Measurements from ENCODE around the gene MIEF2. TPM values are rescaled to one million over a fixed set of nuclear protein-coding genes. Genes with fewer than 3 reads are reported as not detected.

The MIEF2 gene
- total RNA-seq, 1 donor from 2014 or later = 12.2 TPM

DNA sequence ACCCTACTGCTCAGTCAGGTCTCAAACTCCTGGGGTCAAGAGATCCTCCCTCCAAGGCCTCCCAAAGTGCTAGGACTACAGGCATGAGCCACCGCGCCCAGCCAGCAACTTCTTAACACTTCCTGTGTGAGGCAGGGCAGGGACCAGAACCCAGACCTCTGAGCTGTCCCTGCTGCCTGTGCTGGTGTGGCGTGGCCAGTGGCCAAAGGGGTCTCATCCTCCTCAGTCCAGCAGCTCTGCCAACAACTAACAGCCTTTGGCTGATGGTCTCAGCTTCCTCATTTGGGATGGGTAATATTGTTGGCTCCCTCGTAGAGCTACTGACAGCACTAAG is 36.4 kb upstream of the MIEF2 start:
- H3K27ac Mint-ChIP-seq (ENCODE audit: unreplicated experiment) = peak overlapping the region; percentile 100
- peaks cover 43% of the 10 kb centered on the region for H3K4me1 Mint-ChIP-seq
- no peak for DNase-seq (ENCODE audit: low read depth, low spot score)
- H3K36me3 Mint-ChIP-seq (ENCODE audit: low read depth) = no peaks in the 10 kb centered on the region
- H3K27me3 Mint-ChIP-seq (ENCODE audit: low read depth) = no peaks in the 10 kb centered on the region
- peak overlapping the region; percentile 96 for H3K4me3 Mint-ChIP-seq
- no peaks in the 10 kb centered on the region for H3K9me3 Mint-ChIP-seq
- TF ChIP-seq, protein P1, sequence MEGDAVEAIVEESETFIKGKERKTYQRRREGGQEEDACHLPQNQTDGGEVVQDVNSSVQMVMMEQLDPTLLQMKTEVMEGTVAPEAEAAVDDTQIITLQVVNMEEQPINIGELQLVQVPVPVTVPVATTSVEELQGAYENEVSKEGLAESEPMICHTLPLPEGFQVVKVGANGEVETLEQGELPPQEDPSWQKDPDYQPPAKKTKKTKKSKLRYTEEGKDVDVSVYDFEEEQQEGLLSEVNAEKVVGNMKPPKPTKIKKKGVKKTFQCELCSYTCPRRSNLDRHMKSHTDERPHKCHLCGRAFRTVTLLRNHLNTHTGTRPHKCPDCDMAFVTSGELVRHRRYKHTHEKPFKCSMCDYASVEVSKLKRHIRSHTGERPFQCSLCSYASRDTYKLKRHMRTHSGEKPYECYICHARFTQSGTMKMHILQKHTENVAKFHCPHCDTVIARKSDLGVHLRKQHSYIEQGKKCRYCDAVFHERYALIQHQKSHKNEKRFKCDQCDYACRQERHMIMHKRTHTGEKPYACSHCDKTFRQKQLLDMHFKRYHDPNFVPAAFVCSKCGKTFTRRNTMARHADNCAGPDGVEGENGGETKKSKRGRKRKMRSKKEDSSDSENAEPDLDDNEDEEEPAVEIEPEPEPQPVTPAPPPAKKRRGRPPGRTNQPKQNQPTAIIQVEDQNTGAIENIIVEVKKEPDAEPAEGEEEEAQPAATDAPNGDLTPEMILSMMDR (conservative IDR thresholded peaks at IDR 0.05) = no peak

DNA sequence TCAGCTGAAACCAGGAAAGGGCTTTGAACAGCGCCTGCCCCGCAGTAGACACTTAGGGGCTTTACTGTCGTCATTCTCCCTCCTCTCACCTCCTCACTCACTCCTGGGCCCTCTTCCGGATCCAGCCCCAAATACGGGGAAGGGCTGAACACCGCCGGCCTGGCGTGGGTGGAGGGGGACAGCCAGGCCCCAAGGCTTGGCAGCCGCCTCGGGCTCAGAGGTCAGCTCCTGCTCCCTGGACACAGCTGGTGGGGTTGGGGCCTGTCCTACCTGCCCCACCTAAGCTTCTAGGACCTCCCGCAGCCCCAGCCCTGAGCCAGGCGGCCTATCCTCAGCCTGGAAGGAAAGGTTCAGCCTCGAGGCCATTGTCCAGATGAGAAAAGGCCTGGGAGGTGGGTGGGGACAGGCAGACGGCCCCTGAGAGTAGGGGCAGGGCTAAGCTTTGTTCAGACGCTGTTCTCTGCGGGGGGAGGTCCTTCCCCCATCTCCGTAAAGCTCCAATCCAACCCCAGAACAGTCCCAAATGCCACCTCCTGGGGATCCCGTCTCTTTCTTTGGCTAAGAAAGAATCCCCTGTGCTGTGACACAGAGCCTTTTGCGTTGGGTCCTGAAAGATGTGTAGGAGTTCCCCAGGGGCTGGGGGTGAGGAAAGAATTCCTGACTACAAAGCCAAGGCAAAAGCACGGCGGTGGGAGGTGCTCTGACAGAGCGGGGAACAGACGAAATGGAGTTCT is 35.9 kb upstream of the MIEF2 start:
- peak overlapping the region; percentile 100 for H3K27ac Mint-ChIP-seq (ENCODE audit: unreplicated experiment)
- H3K9me3 Mint-ChIP-seq = no peaks in the 10 kb centered on the region
- peaks cover 47% of the 10 kb centered on the region for H3K4me1 Mint-ChIP-seq
- no peaks in the 10 kb centered on the region for H3K27me3 Mint-ChIP-seq (ENCODE audit: low read depth)
- peak; percentile 54 for DNase-seq (ENCODE audit: low read depth, low spot score)
- H3K4me3 Mint-ChIP-seq = peak overlapping the region; percentile 96
- no peaks in the 10 kb centered on the region for H3K36me3 Mint-ChIP-seq (ENCODE audit: low read depth)
- TF ChIP-seq, protein P1 (conservative IDR thresholded peaks at IDR 0.05) = no peak

DNA sequence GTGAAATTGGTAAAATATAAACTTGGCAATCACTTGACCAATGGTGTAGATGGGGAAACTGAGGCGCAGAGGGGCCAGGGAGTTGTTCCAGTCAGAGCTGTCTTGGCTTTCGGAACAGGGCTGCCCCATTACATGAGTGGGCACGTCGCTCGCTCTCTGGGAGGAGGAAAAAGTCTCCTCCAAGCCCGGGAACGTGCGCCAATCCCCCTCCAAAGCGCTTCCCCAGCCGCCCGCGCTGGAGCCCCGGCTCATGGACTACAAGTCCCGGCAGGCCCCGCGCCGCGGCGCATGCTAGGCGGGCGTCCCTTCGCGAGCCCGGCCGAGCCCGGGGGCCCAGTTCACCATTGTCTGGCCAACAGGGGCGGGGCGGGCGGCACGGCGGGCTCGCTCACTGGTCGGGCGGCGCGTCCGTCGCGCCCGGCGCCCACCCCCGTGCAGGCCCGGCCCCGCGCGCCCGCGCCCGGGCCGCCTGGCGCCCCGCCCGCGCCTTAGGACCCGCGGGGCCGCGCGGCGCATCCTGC is 35.3 kb upstream of the MIEF2 start, which contains the start of gene LLGL1:
Gene LLGL1 (plus strand): TSS at position 515 of the 521 bp plus-strand sequence. CDS start 48 bp downstream, outside the sequence.
- DNase-seq (ENCODE audit: low read depth, low spot score) = peak; percentile 96
- no peaks in the 10 kb centered on the region for H3K9me3 Mint-ChIP-seq
- peaks cover 51% of the 10 kb centered on the region for H3K4me1 Mint-ChIP-seq
- H3K4me3 Mint-ChIP-seq = peak within 1 kb of the TSS; percentile 96
- TF ChIP-seq, protein P1 (conservative IDR thresholded peaks at IDR 0.05) = no peak
- no peaks in the 10 kb centered on the region for H3K36me3 Mint-ChIP-seq (ENCODE audit: low read depth)
- H3K27me3 Mint-ChIP-seq (ENCODE audit: low read depth) = no peaks in the 10 kb centered on the region
- H3K27ac Mint-ChIP-seq (ENCODE audit: unreplicated experiment) = peak within 1 kb of the TSS; percentile 100

DNA sequence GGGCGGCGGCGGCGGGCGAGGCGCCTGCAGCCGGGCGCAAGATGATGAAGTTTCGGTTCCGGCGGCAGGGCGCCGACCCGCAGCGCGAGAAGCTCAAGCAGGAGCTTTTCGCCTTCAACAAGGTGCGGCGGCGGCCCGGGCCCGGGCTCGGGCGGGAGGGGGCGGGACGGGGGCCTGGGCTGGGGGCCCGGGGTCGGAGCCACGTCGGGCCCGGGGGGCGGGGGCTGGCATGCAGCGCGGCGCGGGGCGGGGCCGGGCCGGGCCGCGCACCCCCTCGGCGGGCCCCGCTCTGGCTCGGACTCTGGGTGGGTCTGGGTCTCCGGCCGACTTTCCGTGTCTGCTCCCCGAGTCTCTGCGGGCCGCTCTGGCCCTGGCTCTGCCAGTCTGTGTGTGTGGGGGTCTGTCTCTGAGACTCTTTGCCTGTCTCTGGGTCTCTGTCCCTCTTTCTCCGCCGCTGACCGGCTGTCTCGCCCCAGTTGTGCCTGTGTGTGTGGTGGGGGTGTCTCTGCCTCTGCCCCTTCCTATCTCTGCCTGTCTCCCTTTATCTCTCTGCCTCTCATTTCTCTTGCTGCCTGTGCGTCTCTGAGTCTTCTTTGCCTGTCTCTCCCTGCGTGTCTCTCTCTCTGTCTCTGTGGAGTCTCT is 34.7 kb upstream of the MIEF2 start:
- TF ChIP-seq, protein P1 (conservative IDR thresholded peaks at IDR 0.05) = no peak
- H3K27me3 Mint-ChIP-seq (ENCODE audit: low read depth) = no peaks in the 10 kb centered on the region
- H3K4me3 Mint-ChIP-seq = peak overlapping the region; percentile 96
- peak; percentile 21 for DNase-seq (ENCODE audit: low read depth, low spot score)
- H3K36me3 Mint-ChIP-seq (ENCODE audit: low read depth) = no peaks in the 10 kb centered on the region
- H3K9me3 Mint-ChIP-seq = no peaks in the 10 kb centered on the region
- H3K27ac Mint-ChIP-seq (ENCODE audit: unreplicated experiment) = peak overlapping the region; percentile 94
- H3K4me1 Mint-ChIP-seq = peaks cover 57% of the 10 kb centered on the region

DNA sequence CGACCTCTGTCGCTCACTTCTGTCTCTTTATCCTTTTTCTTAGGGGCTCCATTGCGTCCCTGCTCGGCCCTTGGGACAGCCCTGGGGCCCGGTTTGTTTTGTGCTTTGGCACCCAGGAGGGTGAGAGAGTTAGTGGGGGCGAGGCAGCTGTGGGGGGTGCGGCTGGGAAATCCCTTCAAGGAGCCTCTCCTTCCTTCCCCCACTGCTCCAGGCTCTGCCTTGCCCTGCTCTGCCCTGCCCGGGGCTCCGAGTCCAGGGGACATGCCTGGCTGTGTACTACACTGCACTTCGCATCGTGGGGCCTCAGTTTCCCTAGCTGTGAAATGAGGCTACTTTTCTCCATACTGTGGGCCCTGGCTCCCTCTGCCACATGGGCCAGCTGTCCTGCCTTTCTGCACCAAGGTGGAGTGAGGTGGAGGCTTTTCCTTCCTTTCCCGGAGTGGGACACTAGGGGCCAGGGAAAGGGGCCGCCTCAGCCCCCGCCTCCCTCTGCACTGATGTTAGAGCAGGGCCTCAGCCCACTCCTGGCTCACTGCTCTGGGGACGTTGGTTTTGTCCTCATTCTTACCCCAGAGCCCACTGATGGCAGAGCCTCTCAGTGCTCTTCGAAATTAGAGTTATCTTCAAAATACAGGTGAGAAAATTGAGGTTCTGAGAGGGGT is 34.0 kb upstream of the MIEF2 start:
- Mint-ChIP-seq H3K27me3 (ENCODE audit: low read depth) (no peaks in the 10 kb centered on the region), H3K36me3 (ENCODE audit: low read depth) (no peaks in the 10 kb centered on the region), H3K27ac (ENCODE audit: unreplicated experiment) (peak overlapping the region; percentile 94), H3K9me3 (no peaks in the 10 kb centered on the region), H3K4me1 (peaks cover 63% of the 10 kb centered on the region), H3K4me3 (peak overlapping the region; percentile 96)
- TF ChIP-seq, protein P1 (conservative IDR thresholded peaks at IDR 0.05) = no peak
- no peak for DNase-seq (ENCODE audit: low read depth, low spot score)
